DMS153 treated with DMSO at 0.1 percent for 48 hours (cell line): ENCODE measurements around the gene ZMYND15.
"Not testable (repeated sequence)": the region's sequence is repeated elsewhere in the genome, so short reads cannot be mapped to it uniquely, and the experiment has no call there.

Source experiments
- DNase-seq: peaks from one replicate; lab custom pipeline; 2025; ENCODE audit not compliant: unreplicated experiment; lab: John Stamatoyannopoulos, UW

Gene ZMYND15, protein sequence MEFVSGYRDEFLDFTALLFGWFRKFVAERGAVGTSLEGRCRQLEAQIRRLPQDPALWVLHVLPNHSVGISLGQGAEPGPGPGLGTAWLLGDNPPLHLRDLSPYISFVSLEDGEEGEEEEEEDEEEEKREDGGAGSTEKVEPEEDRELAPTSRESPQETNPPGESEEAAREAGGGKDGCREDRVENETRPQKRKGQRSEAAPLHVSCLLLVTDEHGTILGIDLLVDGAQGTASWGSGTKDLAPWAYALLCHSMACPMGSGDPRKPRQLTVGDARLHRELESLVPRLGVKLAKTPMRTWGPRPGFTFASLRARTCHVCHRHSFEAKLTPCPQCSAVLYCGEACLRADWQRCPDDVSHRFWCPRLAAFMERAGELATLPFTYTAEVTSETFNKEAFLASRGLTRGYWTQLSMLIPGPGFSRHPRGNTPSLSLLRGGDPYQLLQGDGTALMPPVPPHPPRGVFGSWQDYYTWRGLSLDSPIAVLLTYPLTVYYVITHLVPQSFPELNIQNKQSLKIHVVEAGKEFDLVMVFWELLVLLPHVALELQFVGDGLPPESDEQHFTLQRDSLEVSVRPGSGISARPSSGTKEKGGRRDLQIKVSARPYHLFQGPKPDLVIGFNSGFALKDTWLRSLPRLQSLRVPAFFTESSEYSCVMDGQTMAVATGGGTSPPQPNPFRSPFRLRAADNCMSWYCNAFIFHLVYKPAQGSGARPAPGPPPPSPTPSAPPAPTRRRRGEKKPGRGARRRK

DNA sequence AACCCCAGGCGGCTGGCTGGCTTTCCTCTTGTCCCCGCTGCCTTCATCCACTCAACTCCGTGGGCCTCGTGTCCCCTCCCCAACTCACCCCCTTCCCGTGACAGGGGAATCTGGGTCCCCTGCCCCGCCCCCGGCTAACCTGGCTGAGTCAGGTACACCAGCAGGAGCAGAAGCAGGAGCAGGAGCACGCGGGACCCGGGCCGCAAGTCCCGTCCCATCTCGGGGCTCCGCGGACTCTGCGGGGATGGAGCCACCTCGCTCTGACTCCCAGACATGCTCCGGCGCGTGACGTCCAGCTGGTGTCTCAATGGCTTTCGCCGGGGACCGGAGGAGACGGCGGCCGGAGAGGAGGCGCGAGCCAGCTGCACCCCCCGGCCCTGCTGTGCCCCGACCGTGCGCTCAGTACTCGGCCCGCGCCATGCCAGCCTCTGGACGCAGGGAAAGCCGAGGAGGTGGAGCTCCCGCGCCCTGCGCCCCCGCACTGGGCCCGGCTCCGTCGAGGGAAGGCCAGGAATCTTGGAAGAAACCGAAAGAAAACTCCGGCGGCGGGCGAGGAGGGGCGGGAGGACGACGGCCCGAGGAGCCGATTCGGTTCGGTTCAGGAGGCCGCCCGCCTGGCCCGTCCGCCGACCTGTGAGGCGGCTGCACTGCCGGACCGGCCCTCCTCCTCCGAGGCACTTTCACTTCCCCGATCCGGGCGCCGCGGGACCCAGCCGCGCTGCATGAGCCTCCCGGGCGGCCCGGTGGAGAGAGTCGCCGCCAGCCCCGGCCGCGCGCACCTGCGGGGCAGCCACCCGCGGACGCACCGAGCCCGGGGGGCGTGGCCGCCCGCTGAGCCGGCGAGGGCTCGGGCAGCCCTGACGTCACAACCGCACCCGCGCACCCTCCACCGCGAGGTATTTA lies at the start of gene ZMYND15, which contains the start of gene CXCL16:
Gene ZMYND15 (plus strand): TSS at position 712 of the 903 bp plus-strand sequence. CDS start 716 bp downstream, outside the sequence.
Gene CXCL16 (minus strand): TSS at position 807 of the 903 bp plus-strand sequence. CDS start 589 bp downstream, at position 218.
- DNase-seq = no peak

GRCh38 chr17:4689872-4690271 lies 49.8 kb upstream of the ZMYND15 start:
- not testable (repeated sequence) for DNase-seq

DNA sequence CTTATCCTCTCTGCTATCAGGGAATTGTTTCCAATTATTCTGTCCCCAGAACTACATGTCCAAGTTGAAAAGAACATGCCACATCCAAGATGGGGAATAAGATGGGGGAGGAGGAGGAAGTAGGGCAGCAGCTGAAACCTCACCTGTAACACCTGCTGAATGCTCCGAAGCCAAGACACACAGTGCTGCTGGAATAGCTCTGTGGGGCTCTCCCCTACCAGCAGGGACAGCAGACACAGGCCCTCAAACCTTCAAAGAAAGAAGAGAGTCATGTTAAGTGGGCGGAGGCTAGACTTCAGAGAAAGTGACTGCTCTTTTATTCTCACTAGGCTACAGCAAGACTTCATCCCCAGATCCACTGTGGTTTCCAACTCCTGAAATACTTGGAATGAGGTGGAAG lies 48.9 kb upstream of the ZMYND15 start:
- no peak for DNase-seq

DNA sequence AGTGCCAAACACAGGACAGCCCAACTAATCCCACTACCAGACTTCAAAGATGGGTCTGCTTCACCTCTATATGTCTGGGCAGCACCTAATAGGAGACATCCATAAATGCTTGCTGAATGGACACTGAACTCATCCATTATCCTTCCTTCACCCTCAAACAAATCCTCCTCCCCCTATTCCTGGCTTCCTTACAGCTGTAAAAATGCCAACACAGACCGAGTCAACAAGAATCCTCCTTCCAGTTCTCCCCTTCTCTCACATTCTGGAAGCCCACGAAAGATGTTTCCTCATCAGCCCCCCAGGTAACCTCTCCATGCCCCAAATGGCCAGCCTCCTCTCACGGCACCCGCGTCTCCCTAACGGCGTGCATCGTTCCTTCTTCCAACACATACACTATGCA lies 47.9 kb upstream of the ZMYND15 start:
- DNase-seq = no peak

- DNase-seq = no peak
These were observed 46.2 kb upstream of the ZMYND15 start for GRCh38 chr17:4693416-4693815.

DNA sequence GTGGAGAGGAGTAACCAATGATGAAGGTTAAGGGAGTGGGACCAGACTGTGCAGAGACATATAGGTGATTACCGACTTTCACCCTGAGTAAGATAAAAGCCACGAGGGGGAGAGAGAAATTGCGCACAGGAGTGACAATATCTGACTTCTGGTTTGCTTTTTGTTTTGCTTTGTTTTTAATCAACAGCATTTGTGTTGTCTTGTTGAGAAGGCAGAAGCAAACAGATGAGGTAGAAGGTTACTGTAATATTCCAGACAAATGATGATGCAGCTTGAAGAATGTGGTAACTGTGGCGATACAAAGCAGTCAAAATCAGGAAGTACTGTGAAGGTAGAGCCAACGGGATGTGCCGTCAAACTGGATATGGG lies 43.2 kb upstream of the ZMYND15 start:
- no peak for DNase-seq

GRCh38 chr17:4699401-4700056 lies 40.1 kb upstream of the ZMYND15 start:
- DNase-seq = not testable (repeated sequence)

DNA sequence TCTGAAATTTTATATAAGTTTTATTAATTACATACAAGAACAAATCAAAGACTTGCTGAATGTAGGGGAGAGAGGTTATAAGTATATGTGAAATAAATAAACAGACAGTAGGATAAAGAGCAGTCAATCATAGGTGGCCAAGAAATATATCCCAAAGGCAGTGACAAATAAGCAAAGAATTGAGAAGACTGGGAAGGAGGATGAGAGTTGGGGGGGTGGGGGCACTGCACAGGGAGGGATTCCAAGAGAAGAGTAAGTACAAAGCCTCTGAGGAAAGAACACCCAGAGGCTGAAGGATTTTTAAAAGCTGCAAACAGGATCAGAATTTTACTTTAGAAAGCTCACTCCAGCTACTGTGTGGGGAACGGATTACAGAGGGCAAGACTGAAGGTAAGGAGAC lies 38.5 kb upstream of the ZMYND15 start:
- no peak for DNase-seq

GRCh38 chr17:4703330-4703691 lies 36.3 kb upstream of the ZMYND15 start:
- no peak for DNase-seq

DNA sequence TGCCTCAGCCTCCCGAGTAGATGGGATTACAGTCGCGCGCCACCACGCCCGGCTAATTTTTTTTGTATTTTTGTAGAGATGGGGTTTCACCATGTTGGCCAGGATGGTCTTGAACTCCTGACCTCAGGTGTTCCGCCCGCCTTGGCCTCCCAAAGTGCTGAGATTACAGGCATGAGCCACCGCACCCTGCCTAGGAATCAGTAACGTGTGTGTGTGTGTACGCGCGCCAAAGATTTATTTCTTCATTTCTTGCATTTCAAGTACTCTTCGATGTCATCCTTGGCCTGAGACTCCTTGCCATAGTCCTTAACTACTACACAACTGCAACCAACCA lies 35.1 kb upstream of the ZMYND15 start:
- not testable (repeated sequence) for DNase-seq

- no peak for DNase-seq
These were observed 34.6 kb upstream of the ZMYND15 start for GRCh38 chr17:4704991-4705390.

DNA sequence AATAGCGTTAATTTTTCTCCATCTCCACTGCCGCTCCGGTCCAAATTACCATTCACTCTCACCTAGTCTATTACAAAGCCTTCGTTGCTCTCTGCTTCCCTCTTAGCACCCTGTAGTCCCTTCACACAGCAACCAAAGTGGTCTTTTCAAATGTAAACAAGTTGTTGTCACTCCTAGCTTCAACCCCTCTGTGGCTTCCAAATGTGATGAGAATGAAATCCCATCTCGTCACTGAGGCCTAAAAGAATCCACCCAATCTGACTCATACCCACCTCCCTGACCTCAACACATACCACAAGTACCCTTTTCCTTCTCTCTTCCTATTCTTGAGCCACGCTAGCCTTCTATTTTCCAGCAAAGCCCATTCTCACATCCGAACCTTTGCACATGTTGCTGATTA lies 33.5 kb upstream of the ZMYND15 start:
- no peak for DNase-seq

DNA sequence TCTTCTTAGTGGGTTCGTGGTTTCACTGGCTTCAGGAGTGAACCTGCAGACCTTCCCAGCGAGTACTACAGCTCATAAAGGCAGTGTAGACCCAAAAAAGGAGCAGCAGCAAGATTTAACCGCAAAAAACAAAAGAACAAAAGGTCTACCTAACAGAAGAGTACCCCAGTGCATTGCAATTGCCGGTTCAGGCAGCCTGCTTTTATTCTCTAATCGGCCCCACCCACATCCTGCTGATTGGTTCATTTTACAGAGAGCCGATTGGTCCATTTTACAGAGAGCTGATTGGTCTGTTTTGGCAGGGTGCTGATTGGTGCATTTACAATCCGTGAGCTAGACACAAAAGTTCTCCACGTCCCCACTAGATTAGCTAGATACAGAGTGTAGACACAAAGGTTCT lies 31.2 kb upstream of the ZMYND15 start:
- no peak for DNase-seq

DNA sequence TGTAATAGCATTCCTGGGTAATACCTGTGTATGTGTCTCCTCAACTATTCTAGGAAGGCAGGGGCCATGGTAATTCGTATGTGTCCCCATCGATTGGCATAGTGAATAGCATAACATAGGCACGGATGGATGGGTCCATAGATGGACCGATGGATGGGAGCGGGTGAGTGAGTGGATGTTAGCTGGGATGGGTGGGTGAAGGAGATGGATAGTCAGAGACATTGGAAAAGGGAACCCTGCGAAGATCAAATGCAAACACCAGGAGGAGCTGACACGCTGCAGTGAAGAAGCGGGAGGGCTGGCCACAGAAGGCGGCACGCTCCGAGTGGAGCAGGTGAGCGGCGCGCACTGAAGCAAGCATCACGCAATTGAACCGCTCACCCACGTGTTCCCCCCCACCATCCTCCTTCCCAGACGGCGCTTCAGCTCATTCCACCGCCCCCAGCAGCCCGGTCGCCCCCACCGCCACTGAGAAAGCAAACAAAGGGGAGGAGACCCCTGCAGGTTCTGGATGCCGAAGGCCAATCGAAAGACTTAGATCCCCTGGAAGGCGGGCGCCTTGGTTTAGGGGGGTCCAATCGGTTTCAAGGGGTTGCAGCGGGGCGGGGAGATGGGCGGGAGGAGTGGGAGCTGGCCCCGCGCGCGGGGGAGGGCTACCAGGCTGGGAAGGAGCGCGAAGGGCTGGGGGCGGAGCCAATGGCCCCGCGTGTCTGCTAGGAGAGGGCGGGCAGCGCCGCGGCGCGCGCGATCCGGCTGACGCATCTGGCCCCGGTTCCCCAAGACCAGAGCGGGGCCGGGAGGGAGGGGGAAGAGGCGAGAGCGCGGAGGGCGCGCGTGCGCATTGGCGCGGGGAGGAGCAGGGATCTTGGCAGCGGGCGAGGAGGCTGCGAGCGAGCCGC lies 29.6 kb upstream of the ZMYND15 start, which contains the start of gene ARRB2:
Gene ARRB2 (plus strand): TSS at position 839 of the 899 bp plus-strand sequence. CDS start 90 bp downstream, outside the sequence.
- DNase-seq = peak; percentile 80

DNA sequence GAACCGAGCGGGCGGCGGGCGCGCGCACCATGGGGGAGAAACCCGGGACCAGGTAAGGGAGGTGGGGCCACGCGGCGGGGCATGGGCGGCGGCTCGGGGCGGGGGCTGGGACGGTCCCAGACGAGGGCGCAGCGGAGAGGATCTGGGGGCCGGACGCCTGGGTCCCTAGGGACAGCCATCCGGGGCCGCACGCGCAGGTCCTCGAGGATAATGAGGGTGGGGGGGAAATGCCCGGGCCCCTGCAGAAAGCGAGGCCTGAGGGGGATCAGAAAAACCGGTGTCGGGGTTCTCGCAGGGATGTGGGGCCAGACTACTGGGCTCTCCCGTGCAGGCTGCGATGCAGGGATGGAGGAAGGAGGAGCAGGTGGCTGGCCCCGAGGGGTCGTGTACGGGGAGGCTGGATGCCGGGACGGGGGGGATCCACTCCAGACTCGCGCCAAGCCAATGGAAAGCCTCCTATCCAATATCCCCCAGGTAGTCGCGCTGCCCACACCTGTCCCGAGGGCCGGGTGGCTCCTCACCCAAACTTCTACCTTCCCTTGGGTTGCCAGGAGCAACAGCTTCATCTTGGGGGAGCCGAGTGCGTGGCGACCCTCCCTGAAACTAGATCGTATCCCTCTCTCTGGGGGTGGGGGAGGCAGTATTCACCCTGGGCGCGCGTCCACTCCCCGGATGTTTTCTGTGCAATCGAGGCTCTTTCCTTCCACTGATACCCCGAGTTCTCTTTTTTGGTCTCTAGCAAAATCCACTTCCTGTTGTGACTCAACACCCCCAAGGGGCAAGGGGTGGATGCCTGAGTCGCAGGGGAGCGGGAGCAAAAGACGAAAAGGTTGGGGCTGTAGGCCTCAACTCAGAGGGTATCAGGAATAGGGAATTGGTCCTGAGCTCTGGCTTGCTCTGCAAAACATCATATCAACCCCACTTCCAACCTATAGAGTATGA lies 28.7 kb upstream of the ZMYND15 start:
- DNase-seq = no peak

- DNase-seq = no peak
These were observed 27.9 kb upstream of the ZMYND15 start for GRCh38 chr17:4711661-4712181.

DNA sequence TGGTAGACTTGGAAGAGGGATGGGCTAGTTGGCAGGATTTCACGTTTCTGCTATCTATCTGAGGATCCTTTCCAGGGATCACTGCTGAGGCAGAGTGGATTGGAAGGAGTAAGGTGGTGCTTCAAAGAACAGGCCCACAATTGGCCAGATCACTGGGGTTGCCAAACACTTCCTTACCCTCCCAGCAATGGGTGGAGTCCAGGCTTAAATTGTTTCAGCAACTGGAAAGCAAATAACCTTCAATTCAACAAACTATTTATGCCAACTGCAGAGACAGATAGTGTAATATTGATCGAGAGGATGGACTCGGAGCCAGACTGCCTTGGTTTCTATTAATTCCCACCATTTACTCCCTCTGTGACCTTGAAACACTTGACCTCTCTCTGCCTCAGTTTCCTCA lies 27.1 kb upstream of the ZMYND15 start:
- no peak for DNase-seq

DNA sequence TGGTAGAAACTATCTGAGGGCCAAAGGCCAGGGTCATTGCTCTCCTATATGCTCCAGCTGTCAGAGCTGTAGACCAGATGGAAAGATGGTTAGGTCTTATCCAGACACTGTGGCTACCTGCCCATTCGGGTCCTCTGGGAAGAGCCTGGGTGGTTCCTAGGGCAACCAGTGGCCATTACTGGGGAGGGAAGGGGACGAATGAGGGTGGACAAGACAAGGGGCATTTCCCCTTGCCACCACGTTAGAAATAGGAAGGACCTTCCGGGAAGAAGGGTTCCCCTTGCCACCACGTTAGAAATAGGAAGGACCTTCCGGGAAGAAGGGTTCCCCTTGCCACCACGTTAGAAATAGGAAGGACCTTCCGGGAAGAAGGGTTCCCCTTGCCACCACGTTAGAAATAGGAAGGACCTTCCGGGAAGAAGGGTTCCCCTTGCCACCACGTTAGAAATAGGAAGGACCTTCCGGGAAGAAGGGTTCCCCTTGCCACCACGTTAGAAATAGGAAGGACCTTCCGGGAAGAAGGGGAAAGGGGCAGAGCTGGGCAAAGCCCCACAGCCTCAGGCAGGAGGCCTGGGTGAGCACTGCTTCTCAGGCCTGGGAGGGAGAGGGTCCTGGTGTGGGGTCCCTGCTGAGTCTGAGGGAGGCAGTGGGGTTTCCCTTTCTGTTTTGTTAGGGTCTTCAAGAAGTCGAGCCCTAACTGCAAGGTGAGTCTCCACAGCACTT lies 25.1 kb upstream of the ZMYND15 start:
- not testable (repeated sequence) for DNase-seq
